GM18858 (cell line): ENCODE measurements around the gene HSPA12A.

Source experiments
- ATAC-seq: cut with Tn5 transposase; IDR thresholded peaks from one replicate; pipeline ENCODE4 v1.9.1; 2021; ENCODE audit not compliant: unreplicated experiment

The HSPA12A gene

GRCh38 chr10:116634126-116634975, 108.0 kb downstream of the HSPA12A start:
- no peak for ATAC-seq

GRCh38 chr10:116633216-116633600, 109.2 kb downstream of the HSPA12A start:
- no peak for ATAC-seq

GRCh38 chr10:116632596-116633215, 109.7 kb downstream of the HSPA12A start:
- no peak for ATAC-seq

GRCh38 chr10:116631871-116632295, 110.5 kb downstream of the HSPA12A start:
- no peak for ATAC-seq

GRCh38 chr10:116630020-116630419, 112.3 kb downstream of the HSPA12A start:
- ATAC-seq, result no peak

GRCh38 chr10:116629340-116629739, 113.0 kb downstream of the HSPA12A start:
- ATAC-seq, result no peak

GRCh38 chr10:116627386-116627933, 114.9 kb downstream of the HSPA12A start:
- no peak for ATAC-seq

GRCh38 chr10:116626815-116627214, 115.6 kb downstream of the HSPA12A start:
- ATAC-seq, result no peak

GRCh38 chr10:116625845-116626244, 116.5 kb downstream of the HSPA12A start:
- no peak for ATAC-seq

GRCh38 chr10:116621934-116622655, 120.3 kb downstream of the HSPA12A start:
- no peak for ATAC-seq

- no peak for ATAC-seq
Observed at GRCh38 chr10:116621476-116621875, 120.9 kb downstream of the HSPA12A start.
